GM23338 (cell line): ENCODE results near the gene SLC2A4RG. TPM values are rescaled to one million over a fixed set of nuclear protein-coding genes. Genes with fewer than 3 reads are reported as not detected.

Source experiments
- ATAC-seq: fragments of 200-7000 bp; cut with Tn5 transposase; 3 replicates; pipeline ENCODE4 v1.9.1; 2020
- DNase-seq: peaks from one replicate; pipeline ENCODE4 v3.0.0-alpha.2; 2015; ENCODE audit warnings: low spot score
- H2AFZ ChIP-seq: fragments of 200-600 bp; sonication (generic); 2 replicates; pipeline ENCODE4 v1.8.0; 2016; ENCODE audit warnings: antibody characterized with exemption, mild to moderate bottlenecking, moderate library complexity
- H3F3A ChIP-seq: fragments of 200-600 bp; sonication (generic); replicated peaks from 2 replicates; pipeline ENCODE4 v1.8.0; 2017; ENCODE audit warnings: antibody characterized with exemption, mixed run types, low read depth
- H3K27ac ChIP-seq: fragments of 200-600 bp; sonication (generic); 2 replicates; pipeline ENCODE4 v1.6.1; 2016; ENCODE audit warnings: low read depth
- H3K27me3 ChIP-seq: fragments of 200-600 bp; sonication (generic); 2 replicates; pipeline ENCODE4 v1.8.0; 2016; ENCODE audit warnings: mild to moderate bottlenecking, mixed run types, moderate library complexity; ENCODE audit not compliant: insufficient read depth
- H3K36me3 ChIP-seq: fragments of 200-600 bp; sonication (generic); 2 replicates; pipeline ENCODE4 v1.8.0; 2016; ENCODE audit warnings: mild to moderate bottlenecking; ENCODE audit not compliant: insufficient read depth
- H3K4me1 ChIP-seq: fragments of 200-600 bp; sonication (generic); 2 replicates; pipeline ENCODE4 v1.8.0; 2016; ENCODE audit warnings: mild to moderate bottlenecking, moderate library complexity; ENCODE audit not compliant: insufficient read depth
- H3K4me2 ChIP-seq: fragments of 200-600 bp; sonication (generic); 2 replicates; pipeline ENCODE4 v1.7.1; 2017; ENCODE audit warnings: mixed run types
- H3K4me3 ChIP-seq: fragments of 200-600 bp; sonication (generic); 2 replicates; pipeline ENCODE4 v1.6.1; 2016; ENCODE audit warnings: mixed run types
- H3K79me2 ChIP-seq: fragments of 200-600 bp; sonication (generic); replicated peaks from 2 replicates; pipeline ENCODE4 v1.8.0; 2017; ENCODE audit warnings: mild to moderate bottlenecking; ENCODE audit not compliant: insufficient read depth
- H3K9me2 ChIP-seq: fragments of 200-600 bp; sonication (generic); 2 replicates; pipeline ENCODE4 v1.8.0; 2017; ENCODE audit not compliant: insufficient read depth
- H4K20me1 ChIP-seq: fragments of 200-600 bp; sonication (generic); replicated peaks from 2 replicates; pipeline ENCODE4 v1.8.0; 2017; ENCODE audit warnings: mild to moderate bottlenecking; ENCODE audit not compliant: insufficient read depth
- H3K27ac Mint-ChIP-seq: 2 replicates; pipeline ENCODE4 v1.8.0; 2020; ENCODE audit warnings: inconsistent platforms, mild to moderate bottlenecking, moderate library complexity, mixed read lengths
- H3K27me3 Mint-ChIP-seq: 3 replicates; pipeline ENCODE4 v1.8.0; 2022; ENCODE audit warnings: low read depth, mild to moderate bottlenecking, moderate library complexity, mixed read lengths, inconsistent platforms; ENCODE audit not compliant: insufficient read depth, poor library complexity
- H3K36me3 Mint-ChIP-seq: 3 replicates; pipeline ENCODE4 v1.8.0; 2021; ENCODE audit warnings: low read depth, mild to moderate bottlenecking, inconsistent platforms, moderate library complexity, mixed read lengths
- H3K4me1 Mint-ChIP-seq: 3 replicates; pipeline ENCODE4 v1.8.0; 2020; ENCODE audit warnings: mild to moderate bottlenecking, inconsistent platforms, mixed read lengths
- H3K4me3 Mint-ChIP-seq: 3 replicates; pipeline ENCODE4 v1.8.0; 2021; ENCODE audit warnings: moderate library complexity, mild to moderate bottlenecking, inconsistent platforms, mixed read lengths
- H3K9me3 Mint-ChIP-seq: 3 replicates; pipeline ENCODE4 v1.8.0; 2020; ENCODE audit warnings: moderate library complexity, mild to moderate bottlenecking, inconsistent platforms, mixed read lengths
- CREB1 ChIP-seq: fragments of 250-450 bp; sonication (Bioruptor Pico); IDR thresholded peaks from 2 replicates; pipeline ENCODE4 v1.5.0; 2020; ENCODE audit warnings: low read depth, mild to moderate bottlenecking, moderate library complexity
- CTCF ChIP-seq, 2 experiments: fragments of 200-600 bp in 1 of 2; sonication (generic) in 1 of 2; conservative IDR thresholded peaks; 2 replicates each; pipeline versions ENCODE4 v1.5.1 to v1.6.1; 2016 to 2017; ENCODE audit warnings: antibody characterized with exemption in 2 of 2, low read depth in 2 of 2, mild to moderate bottlenecking in 2 of 2, moderate library complexity in 1 of 2
- ETS1 ChIP-seq: IDR thresholded peaks from 2 replicates; pipeline ENCODE4 v1.6.1; 2016; ENCODE audit warnings: antibody characterized with exemption
- EZH2 ChIP-seq: fragments of 200-600 bp; sonication (generic); IDR thresholded peaks from one replicate; pipeline ENCODE4 v1.8.0; 2017; ENCODE audit warnings: antibody characterized with exemption, mild to moderate bottlenecking, low read depth; ENCODE audit not compliant: unreplicated experiment
- EZH2phosphoT487 ChIP-seq: fragments of 200-600 bp; sonication (generic); IDR thresholded peaks from one replicate; pipeline ENCODE4 v1.8.1; 2018; ENCODE audit warnings: antibody characterized with exemption; ENCODE audit not compliant: unreplicated experiment
- JUNB ChIP-seq: IDR thresholded peaks from one replicate; pipeline ENCODE4 v1.6.1; 2016; ENCODE audit warnings: antibody characterized with exemption; ENCODE audit not compliant: unreplicated experiment
- NANOG ChIP-seq: IDR thresholded peaks from 2 replicates; pipeline ENCODE4 v1.6.1; 2016; ENCODE audit warnings: antibody characterized with exemption, borderline replicate concordance
- POLR2AphosphoS5 ChIP-seq: IDR thresholded peaks from 2 replicates; pipeline ENCODE4 v1.6.1; 2016; ENCODE audit warnings: antibody characterized with exemption, low read depth
- REST ChIP-seq: IDR thresholded peaks from one replicate; pipeline ENCODE4 v1.6.1; 2018; ENCODE audit warnings: antibody characterized with exemption; ENCODE audit not compliant: unreplicated experiment
- STAT1 ChIP-seq: IDR thresholded peaks from one replicate; pipeline ENCODE4 v1.6.1; 2016; ENCODE audit warnings: antibody characterized with exemption; ENCODE audit not compliant: unreplicated experiment
- ZNF114 ChIP-seq: fragments of 250-450 bp; sonication (Bioruptor Pico); IDR thresholded peaks from 2 replicates; pipeline ENCODE4 v1.5.0; 2020; ENCODE audit warnings: mild to moderate bottlenecking, moderate library complexity
- ZNF331 ChIP-seq: fragments of 250-450 bp; sonication (Bioruptor Pico); IDR thresholded peaks from 2 replicates; pipeline ENCODE4 v1.5.0; 2020; ENCODE audit warnings: low read depth, mild to moderate bottlenecking, moderate library complexity
- ZNF462 ChIP-seq: fragments of 250-450 bp; sonication (Bioruptor Pico); IDR thresholded peaks from 2 replicates; pipeline ENCODE4 v1.5.0; 2020; ENCODE audit warnings: mild to moderate bottlenecking, moderate library complexity
- polyA plus RNA-seq: library from polyadenylated mRNA; unstranded; fragments of >200 nt; fragmentation: Nextera tagmentation; extraction: Ambion mirVana; gene quantifications from 2 replicates; pipeline ENCODE4 v1.2.1, GENCODE V29; 2016
- total RNA-seq: library from RNA; depleted of rRNA; stranded (reverse); fragments of >200 nt; shearing (Covaris generic); gene quantifications from 2 replicates; pipeline ENCODE4 v1.2.3, GENCODE V29; 2014

SLC2A4RG gene
- total and polyA plus RNA-seq, 2 experiments from 2014 or later = 22.8 to 42.0 TPM

- Histone ChIP-seq H3K27ac (no peak overlapping the region), H3K4me3 (no peak overlapping the region), H3K4me1 (no peaks in the 10 kb centered on the region; the same call in 1 of the 2 replicates), H3K9me2 (no peaks in the 10 kb centered on the region), H3K36me3 (no peaks in the 10 kb centered on the region), H3K4me2 (no peak overlapping the region), H3F3A (peaks cover 9% of the 10 kb centered on the region; the same call in 1 of the 2 replicates), H2AFZ (no peak overlapping the region), H4K20me1 (peaks cover 11% of the 10 kb centered on the region), H3K27me3 (no peaks in the 10 kb centered on the region), H3K79me2 (peaks cover 8% of the 10 kb centered on the region)
- no peak for TF ChIP-seq EZH2phosphoT487
- TF ChIP-seq NANOG = no peak
- TF ChIP-seq ZNF462 (CRISPR knock-in tag) = no peak
- TF ChIP-seq POLR2AphosphoS5 = no peak
- no peak for TF ChIP-seq REST
- no peak for TF ChIP-seq CTCF (conservative IDR thresholded peaks at IDR 0.05; ENCODE audit: low read depth in 2 of 2)
- TF ChIP-seq JUNB = no peak
- TF ChIP-seq ZNF331 (CRISPR knock-in tag) = no peak
- TF ChIP-seq ZNF114 (CRISPR knock-in tag) = no peak
- TF ChIP-seq EZH2 = no peak
- TF ChIP-seq CREB1 (CRISPR knock-in tag) = no peak
- no peak for TF ChIP-seq STAT1
- TF ChIP-seq ETS1 = no peak
- H3K4me1 Mint-ChIP-seq = peaks cover 8% of the 10 kb centered on the region
- H3K36me3 Mint-ChIP-seq = peaks cover 15% of the 10 kb centered on the region
- DNase-seq (no peak), ATAC-seq (no peak)
- H3K4me3 Mint-ChIP-seq = no peak overlapping the region
- H3K9me3 Mint-ChIP-seq = no peaks in the 10 kb centered on the region
- H3K27me3 Mint-ChIP-seq = peaks cover 15% of the 10 kb centered on the region
- no peak overlapping the region; the same call in 1 of the 2 replicates for H3K27ac Mint-ChIP-seq
Measured at GRCh38 chr20:63702036-63702665, 37.4 kb upstream of the SLC2A4RG start.
